Natural killer cell (primary cell): ENCODE measurements around the gene WDR33. TPM values are rescaled to one million over a fixed set of nuclear protein-coding genes. Genes with fewer than 3 reads are reported as not detected.

Source experiments
- ATAC-seq, 3 donors: fragments of 150-1000 bp in 2 of 3; fragments of 200-7000 bp in 1 of 3; cut with Tn5 transposase; 1 replicate in 1 of 3; 2 replicates in 2 of 3; pipeline ENCODE4 v1.10.0; 2021; ENCODE audit warnings: mild to moderate bottlenecking in 2 of 3, moderate library complexity in 2 of 3
- DNase-seq, 2 donors: peaks; one replicate each; pipeline versions ENCODE4 v3.0.0 to v3.0.0-alpha.2; 2013 to 2021; ENCODE audit warnings: mixed read lengths in 1 of 2
- H3K27ac ChIP-seq: one replicate; pipeline ENCODE4 v1.5.1; 2013; ENCODE audit warnings: mild to moderate bottlenecking, low read length
- H3K27me3 ChIP-seq: one replicate; pipeline ENCODE4 v1.6.1; 2013; ENCODE audit warnings: low read length; ENCODE audit not compliant: control insufficient read depth, insufficient read depth
- H3K36me3 ChIP-seq: one replicate; pipeline ENCODE4 v1.6.1; 2013; ENCODE audit warnings: low read length; ENCODE audit not compliant: control insufficient read depth, insufficient read depth
- H3K4me1 ChIP-seq: one replicate; pipeline ENCODE4 v1.6.1; 2013; ENCODE audit warnings: low read length; ENCODE audit not compliant: control insufficient read depth, insufficient read depth
- H3K4me3 ChIP-seq: one replicate; pipeline ENCODE4 v1.5.1; 2013; ENCODE audit warnings: low read length
- H3K9me3 ChIP-seq: one replicate; pipeline ENCODE4 v1.6.1; 2013; ENCODE audit warnings: low read length; ENCODE audit not compliant: control insufficient read depth, insufficient read depth
- H3K27ac Mint-ChIP-seq, 2 donors: one replicate each; pipeline ENCODE4 v1.8.0; 2022; ENCODE audit warnings: mild to moderate bottlenecking in 2 of 2, mixed read lengths in 2 of 2, moderate library complexity in 1 of 2
- H3K27me3 Mint-ChIP-seq, 2 donors: one replicate each; pipeline ENCODE4 v1.8.0; 2022; ENCODE audit warnings: low read depth in 2 of 2, mixed read lengths in 2 of 2
- H3K36me3 Mint-ChIP-seq: one replicate; pipeline ENCODE4 v1.8.0; 2022; ENCODE audit warnings: mixed read lengths
- H3K4me1 Mint-ChIP-seq, 2 donors: one replicate each; pipeline ENCODE4 v1.8.0; 2022; ENCODE audit warnings: mixed read lengths in 2 of 2
- H3K4me3 Mint-ChIP-seq: one replicate; pipeline ENCODE4 v1.8.0; 2022; ENCODE audit warnings: mild to moderate bottlenecking, moderate library complexity, mixed read lengths
- H3K9me3 Mint-ChIP-seq, 2 donors: one replicate each; pipeline ENCODE4 v1.8.0; 2022; ENCODE audit warnings: mixed read lengths in 2 of 2
- CTCF ChIP-seq: fragments of 200-600 bp; IDR thresholded peaks from one replicate; pipeline ENCODE4 v1.8.0; 2022; ENCODE audit warnings: antibody characterized with exemption
- WGBS: methylation state at CpG from one replicate; pipeline ENCODE4 v1.1.7; 2013; ENCODE audit warnings: missing lambda C conversion rate; ENCODE audit not compliant: insufficient coverage; 5-methylcytosine and 5-hydroxymethylcytosine counted together
- intact Hi-C: fragments of 100-400 bp; cut with micrococcal nuclease; formaldehyde crosslinking; loops from one replicate; pipeline ENCODE4 v1.14.2; 2022
- total RNA-seq, 4 donors: library from RNA; stranded (reverse); fragments of 120-200 nt in 1 of 4; gene quantifications; one replicate each; pipeline versions ENCODE4 v1.2.3 to v1.2.4, GENCODE V29; 2013 to 2022

Gene WDR33
- total RNA-seq, 3 donors from 2014 or later (not counting 1 experiment from before 2014, with no cell fraction given) = 55.2 to 78.4 (median 55.3) TPM

GRCh38 chr2:127675331-127676261 is 135.4 kb downstream of the WDR33 start, which contains the start of gene LIMS2:
Gene LIMS2 (minus strand): TSS chr2:127675530. CDS start chr2:127675024, 506 bp downstream.
- no peak within 1 kb of the TSS for H3K27ac Mint-ChIP-seq
- H3K27me3 ChIP-seq = peaks cover 19% of the 10 kb centered on the region
- peak within 1 kb of the TSS; percentile 85 for H3K4me3 Mint-ChIP-seq
- no peak within 1 kb of the TSS for H3K4me3 ChIP-seq
- WGBS = 12% methylated on average over 48 of the region's 56 CpGs
- peaks cover 5% of the 10 kb centered on the region in 2 donors for H3K4me1 Mint-ChIP-seq
- no peaks in the 10 kb centered on the region for H3K9me3 ChIP-seq
- intact Hi-C loops = no loop called here
- peaks cover 47 to 71% of the 10 kb centered on the region in 2 donors for H3K27me3 Mint-ChIP-seq
- ATAC-seq = peak in 2 of 3 donors; percentile 52 to 60
- H3K27ac ChIP-seq = no peak within 1 kb of the TSS
- H3K4me1 ChIP-seq = peaks cover 12% of the 10 kb centered on the region
- no peaks in the 10 kb centered on the region for H3K36me3 ChIP-seq
- H3K36me3 Mint-ChIP-seq = no peaks in the 10 kb centered on the region
- TF ChIP-seq CTCF = no peak
- peak; percentile 15 for DNase-seq
- H3K9me3 Mint-ChIP-seq = no peaks in the 10 kb centered on the region

GRCh38 chr2:127674241-127675209 is 136.4 kb downstream of the WDR33 start:
- H3K4me1 ChIP-seq = peaks cover 12% of the 10 kb centered on the region
- intact Hi-C loops = no loop called here
- 10% methylated on average over 62 of the region's 72 CpGs for WGBS
- ATAC-seq = peak in 2 of 3 donors; percentile 47 to 55
- no peaks in the 10 kb centered on the region for H3K36me3 ChIP-seq
- peak in 1 of 2 donors; percentile 26 for DNase-seq
- H3K9me3 Mint-ChIP-seq = no peaks in the 10 kb centered on the region
- no peak overlapping the region for H3K4me3 ChIP-seq
- H3K9me3 ChIP-seq = no peaks in the 10 kb centered on the region
- H3K27ac Mint-ChIP-seq = no peak overlapping the region
- H3K27me3 Mint-ChIP-seq = peaks cover 47 to 79% of the 10 kb centered on the region in 2 donors
- no peak for TF ChIP-seq CTCF
- peaks cover 5% of the 10 kb centered on the region in 2 donors for H3K4me1 Mint-ChIP-seq
- H3K27me3 ChIP-seq = peaks cover 19% of the 10 kb centered on the region
- H3K27ac ChIP-seq = no peak overlapping the region
- peak overlapping the region; percentile 85 for H3K4me3 Mint-ChIP-seq
- no peaks in the 10 kb centered on the region for H3K36me3 Mint-ChIP-seq

- peak in 1 of 2 donors; percentile 11 for DNase-seq
- Histone ChIP-seq H3K36me3 (no peaks in the 10 kb centered on the region), H3K4me3 (no peak overlapping the region), H3K4me1 (peaks cover 12% of the 10 kb centered on the region), H3K27me3 (peaks cover 19% of the 10 kb centered on the region), H3K9me3 (no peaks in the 10 kb centered on the region), H3K27ac (no peak overlapping the region)
- intact Hi-C loops = no loop called here
- Mint-ChIP-seq H3K27me3 (peaks cover 50 to 82% of the 10 kb centered on the region in 2 donors), H3K9me3 (no peaks in the 10 kb centered on the region), H3K4me1 (peaks cover 5% of the 10 kb centered on the region in 2 donors), H3K27ac (no peak overlapping the region), H3K4me3 (peak overlapping the region; percentile 40), H3K36me3 (no peaks in the 10 kb centered on the region)
- TF ChIP-seq CTCF = no peak
- ATAC-seq = no peak
- WGBS = 87% methylated on average over 17 of the region's 17 CpGs
Observed at GRCh38 chr2:127673291-127674069, 137.5 kb downstream of the WDR33 start.
